Glomerular endothelial cell (primary cell): ENCODE measurements around the gene ERBB4. TPM values are rescaled to one million over a fixed set of nuclear protein-coding genes. Genes with fewer than 3 reads are reported as not detected.

Experiments
- DNase-seq: peaks from one replicate; pipeline ENCODE4 v3.0.0-alpha.2; 2011; ENCODE audit warnings: low read depth, low spot score; ENCODE audit errors: extremely low read depth
- total RNA-seq: library from RNA; depleted of rRNA; stranded (reverse); fragments of >200 nt; gene quantifications from 2 replicates; pipeline ENCODE4 v1.2.3, GENCODE V29; 2015

Gene ERBB4
- total RNA-seq: 0.05 and 0.18 TPM in 2 replicates

GRCh38 chr2:212538305-212539071 is at the start of gene ERBB4:
TSS of gene ERBB4 (minus strand) at chr2:212538802. CDS start at chr2:212538530, 272 bp downstream.
- no peak for DNase-seq

GRCh38 chr2:212580117-212580516 is 41.5 kb upstream of the ERBB4 start:
- DNase-seq: no peak

GRCh38 chr2:212556296-212556695 is 17.7 kb upstream of the ERBB4 start:
- no peak for DNase-seq

GRCh38 chr2:212554233-212554632 is 15.6 kb upstream of the ERBB4 start:
- no peak for DNase-seq

GRCh38 chr2:212549941-212550340 is 11.3 kb upstream of the ERBB4 start:
- no peak for DNase-seq

GRCh38 chr2:212549463-212549862 is 10.9 kb upstream of the ERBB4 start:
- no peak for DNase-seq

- DNase-seq: peak; percentile 34
Measured at GRCh38 chr2:212548455-212548819, 9.8 kb upstream of the ERBB4 start.

- no peak for DNase-seq
Measured at GRCh38 chr2:212547716-212548454, 9.3 kb upstream of the ERBB4 start.

GRCh38 chr2:212546669-212547068 is 8.1 kb upstream of the ERBB4 start:
- no peak for DNase-seq

- DNase-seq: no peak
Measured at GRCh38 chr2:212540341-212540740, 1.7 kb upstream of the ERBB4 start.

GRCh38 chr2:212539072-212539880 is 674 bp upstream of the ERBB4 start:
- no peak for DNase-seq

- no peak for DNase-seq
Measured at GRCh38 chr2:212537726-212538304, 787 bp downstream of the ERBB4 start.

- DNase-seq: no peak
Measured at GRCh38 chr2:212536817-212537725, 1.5 kb downstream of the ERBB4 start.

- DNase-seq: no peak
Measured at GRCh38 chr2:212535996-212536816, 2.4 kb downstream of the ERBB4 start.

GRCh38 chr2:212534336-212534735 is 4.3 kb downstream of the ERBB4 start:
- DNase-seq: no peak

- no peak for DNase-seq
Measured at GRCh38 chr2:212532585-212532984, 6.0 kb downstream of the ERBB4 start.

GRCh38 chr2:212532087-212532486 is 6.5 kb downstream of the ERBB4 start:
- no peak for DNase-seq

- DNase-seq: no peak
Measured at GRCh38 chr2:212531499-212531898, 7.1 kb downstream of the ERBB4 start.

- no peak for DNase-seq
Measured at GRCh38 chr2:212530991-212531390, 7.6 kb downstream of the ERBB4 start.
